ENCODE results near the gene DRAXIN. TPM values are rescaled to one million over a fixed set of nuclear protein-coding genes. Genes with fewer than 3 reads are reported as not detected.

The DRAXIN gene, protein sequence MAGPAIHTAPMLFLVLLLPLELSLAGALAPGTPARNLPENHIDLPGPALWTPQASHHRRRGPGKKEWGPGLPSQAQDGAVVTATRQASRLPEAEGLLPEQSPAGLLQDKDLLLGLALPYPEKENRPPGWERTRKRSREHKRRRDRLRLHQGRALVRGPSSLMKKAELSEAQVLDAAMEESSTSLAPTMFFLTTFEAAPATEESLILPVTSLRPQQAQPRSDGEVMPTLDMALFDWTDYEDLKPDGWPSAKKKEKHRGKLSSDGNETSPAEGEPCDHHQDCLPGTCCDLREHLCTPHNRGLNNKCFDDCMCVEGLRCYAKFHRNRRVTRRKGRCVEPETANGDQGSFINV
- 0.12 and 0.25 TPM in 2 replicates for total RNA-seq (2014; rRNA removed; shearing (Covaris generic))

DNA sequence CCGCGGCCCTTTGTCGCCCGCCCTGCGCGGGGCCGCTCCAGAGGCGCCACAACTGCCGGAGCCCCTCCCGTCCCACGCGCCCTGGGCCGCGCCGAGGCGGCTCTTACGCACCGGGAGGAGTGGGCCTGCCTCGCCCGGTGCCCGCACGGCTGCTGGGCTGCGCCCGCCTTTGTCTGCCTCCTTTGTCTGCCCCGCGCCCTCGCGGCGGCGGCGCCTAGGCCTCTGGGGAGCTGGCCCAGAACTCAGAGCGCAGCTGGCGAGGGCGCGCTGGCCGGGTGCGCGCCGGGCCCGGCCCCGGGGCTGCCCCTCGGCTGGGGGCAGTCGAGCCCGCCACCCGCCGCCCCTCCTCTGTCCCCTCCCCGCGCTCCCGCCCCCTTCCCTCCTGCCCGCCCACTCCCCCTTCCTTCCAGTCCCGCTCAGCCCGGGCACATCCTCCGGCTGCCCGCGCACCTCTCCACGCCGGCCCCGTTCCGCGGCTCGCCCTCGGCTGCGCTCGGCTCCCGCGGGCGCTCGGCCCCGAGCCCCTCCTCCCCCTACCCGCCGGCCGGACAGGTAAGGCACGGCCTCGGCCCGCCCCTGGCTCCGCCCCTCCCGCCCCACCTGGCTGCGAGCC lies at the start of gene DRAXIN:
DRAXIN (plus strand) TSS at position 409 of the 613 bp plus-strand sequence. CDS start 14,549 bp downstream, outside the sequence.
- DNase-seq (ENCODE audit: low read depth) = no peak

GRCh38 chr1:11641776-11642305 lies 49.7 kb upstream of the DRAXIN start:
- DNase-seq (ENCODE audit: low read depth) = no peak

DNA sequence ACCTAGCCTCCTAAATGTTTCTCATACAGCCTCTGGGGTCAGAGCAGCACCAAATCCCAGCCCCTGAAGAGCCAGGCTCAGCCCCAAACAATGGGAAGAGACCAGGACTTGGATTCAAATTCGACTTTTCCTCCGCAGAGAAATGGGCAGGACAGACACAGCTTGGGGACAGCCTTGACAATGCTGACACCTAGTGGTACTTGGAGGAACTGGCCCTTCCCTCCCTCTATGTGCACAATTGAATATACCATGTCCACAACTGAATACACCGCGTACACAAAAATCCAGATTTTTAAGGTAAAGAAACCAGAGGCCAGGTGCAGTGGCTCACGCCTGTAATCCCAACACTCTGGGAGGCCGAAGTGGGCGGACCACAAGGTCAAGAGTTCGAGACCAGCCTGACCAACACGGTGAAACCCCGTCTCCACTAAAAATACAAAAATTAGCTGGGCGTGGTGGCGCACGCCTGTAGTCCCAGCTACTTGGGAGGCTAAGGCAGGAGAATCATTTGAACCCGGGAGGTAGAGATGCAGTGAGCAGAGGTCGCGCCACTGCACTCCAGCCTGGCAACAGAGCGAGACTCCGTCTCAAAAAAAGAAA lies 49.0 kb upstream of the DRAXIN start:
- peak; percentile 53 for DNase-seq (ENCODE audit: low read depth)

DNA sequence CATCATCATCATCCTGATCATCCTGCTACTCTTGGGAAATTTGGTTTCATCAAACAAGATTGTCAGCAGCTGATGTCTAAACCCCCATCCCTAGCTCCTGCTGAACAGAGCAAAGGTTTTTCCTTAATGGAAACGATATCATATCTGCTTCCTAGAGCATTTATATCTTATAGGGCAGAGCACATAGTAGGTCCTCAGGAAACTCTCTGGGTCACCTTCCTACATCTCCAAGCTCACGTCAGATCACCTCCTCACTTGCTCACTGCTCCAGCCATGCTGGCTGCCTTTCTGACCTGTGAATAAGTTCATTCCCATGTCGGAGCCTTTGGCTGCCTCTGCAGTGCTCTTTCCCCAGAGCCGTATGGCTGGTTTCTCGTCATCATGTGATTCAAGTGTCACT lies 47.7 kb upstream of the DRAXIN start:
- DNase-seq (ENCODE audit: low read depth) = no peak

DNA sequence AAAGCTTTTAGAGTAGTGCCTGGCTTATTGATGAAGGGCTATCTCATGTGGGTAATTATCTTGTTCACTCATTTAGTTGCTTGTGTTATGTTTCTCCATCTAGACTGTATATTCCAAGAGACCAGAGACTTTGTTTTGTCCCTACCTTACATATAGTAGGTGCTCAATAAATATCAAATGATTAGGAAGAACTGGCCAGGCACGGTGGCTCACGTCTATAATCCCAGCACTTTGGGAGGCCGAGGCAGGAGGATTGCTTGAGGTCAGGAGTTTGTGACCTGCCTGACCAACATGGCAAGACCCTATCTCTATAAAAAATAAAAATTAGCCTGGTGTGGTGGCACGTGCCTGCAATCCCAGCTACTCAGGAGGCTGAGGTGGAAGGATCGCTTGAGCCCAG lies 46.2 kb upstream of the DRAXIN start:
- no peak for DNase-seq (ENCODE audit: low read depth)

GRCh38 chr1:11645670-11646265 lies 45.7 kb upstream of the DRAXIN start:
- DNase-seq (ENCODE audit: low read depth) = peak; percentile 74

GRCh38 chr1:11646317-11646716 lies 45.2 kb upstream of the DRAXIN start:
- no peak for DNase-seq (ENCODE audit: low read depth)

GRCh38 chr1:11647333-11647732 lies 44.2 kb upstream of the DRAXIN start:
- no peak for DNase-seq (ENCODE audit: low read depth)

GRCh38 chr1:11648039-11648438 lies 43.5 kb upstream of the DRAXIN start:
- DNase-seq (ENCODE audit: low read depth) = no peak

- DNase-seq (ENCODE audit: low read depth) = peak; percentile 20
These were observed 42.8 kb upstream of the DRAXIN start for GRCh38 chr1:11648732-11649158.

DNA sequence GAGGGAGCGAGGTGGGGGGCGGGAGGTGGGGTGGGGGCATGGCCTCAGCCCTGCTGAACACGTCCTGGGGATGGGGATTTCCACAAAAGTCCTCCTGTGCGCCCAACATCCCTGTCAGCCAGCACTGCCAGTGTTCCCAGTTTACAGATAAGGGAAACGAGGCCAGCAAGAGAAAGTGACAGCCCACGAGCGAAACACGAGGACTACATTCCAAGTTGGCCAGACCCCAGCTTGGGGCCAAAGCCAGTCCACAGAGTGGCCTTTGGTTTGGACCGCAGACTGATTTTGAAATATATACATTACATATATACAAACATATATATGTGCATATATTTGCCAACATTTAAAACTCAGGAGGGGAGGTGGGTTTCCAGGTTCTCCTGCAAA lies 42.3 kb upstream of the DRAXIN start:
- DNase-seq (ENCODE audit: low read depth) = no peak

DNA sequence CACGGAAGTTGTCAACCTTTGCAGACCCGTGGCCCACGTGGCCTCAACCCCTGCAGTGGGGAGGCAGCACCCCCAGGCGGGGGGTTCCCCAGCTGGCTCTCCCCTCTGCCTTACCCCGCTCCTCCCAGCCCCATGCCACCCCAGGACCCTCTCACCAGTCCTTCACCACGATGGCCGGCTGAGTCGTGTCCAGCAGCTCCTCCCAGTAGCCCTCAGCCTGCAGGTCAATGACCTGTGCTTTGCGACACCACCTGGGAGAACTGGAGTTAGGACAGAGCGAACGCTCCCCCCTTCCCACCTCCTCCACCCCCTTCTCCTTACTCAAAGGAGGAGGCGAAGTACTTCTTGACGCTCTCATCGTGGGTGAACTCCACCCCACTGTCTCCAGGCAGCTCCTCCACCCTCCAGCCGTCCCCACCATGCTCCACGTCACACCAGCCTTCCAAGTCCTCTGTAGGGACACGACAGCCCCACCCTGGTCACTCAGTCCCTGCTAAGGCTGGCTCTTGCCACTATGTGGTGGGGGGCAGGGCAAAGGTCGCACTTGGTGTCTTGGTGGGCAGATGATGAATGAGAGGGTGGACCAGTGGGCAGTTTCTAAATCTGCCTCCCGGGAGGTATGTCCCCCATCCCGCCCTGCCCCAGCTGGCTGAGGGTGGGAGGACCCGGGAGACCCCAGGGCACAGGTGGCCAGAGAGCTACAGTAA lies 41.7 kb upstream of the DRAXIN start:
- DNase-seq (ENCODE audit: low read depth) = no peak

- DNase-seq (ENCODE audit: low read depth) = peak; percentile 65
These were observed 41.0 kb upstream of the DRAXIN start for GRCh38 chr1:11650331-11650991.

GRCh38 chr1:11651017-11651416 lies 40.5 kb upstream of the DRAXIN start:
- no peak for DNase-seq (ENCODE audit: low read depth)

- no peak for DNase-seq (ENCODE audit: low read depth)
These were observed 39.2 kb upstream of the DRAXIN start for GRCh38 chr1:11652203-11652780.

- DNase-seq (ENCODE audit: low read depth) = peak; percentile 87
These were observed 38.2 kb upstream of the DRAXIN start for GRCh38 chr1:11653101-11653860.

GRCh38 chr1:11653861-11654136 lies 37.7 kb upstream of the DRAXIN start:
- no peak for DNase-seq (ENCODE audit: low read depth)

DNA sequence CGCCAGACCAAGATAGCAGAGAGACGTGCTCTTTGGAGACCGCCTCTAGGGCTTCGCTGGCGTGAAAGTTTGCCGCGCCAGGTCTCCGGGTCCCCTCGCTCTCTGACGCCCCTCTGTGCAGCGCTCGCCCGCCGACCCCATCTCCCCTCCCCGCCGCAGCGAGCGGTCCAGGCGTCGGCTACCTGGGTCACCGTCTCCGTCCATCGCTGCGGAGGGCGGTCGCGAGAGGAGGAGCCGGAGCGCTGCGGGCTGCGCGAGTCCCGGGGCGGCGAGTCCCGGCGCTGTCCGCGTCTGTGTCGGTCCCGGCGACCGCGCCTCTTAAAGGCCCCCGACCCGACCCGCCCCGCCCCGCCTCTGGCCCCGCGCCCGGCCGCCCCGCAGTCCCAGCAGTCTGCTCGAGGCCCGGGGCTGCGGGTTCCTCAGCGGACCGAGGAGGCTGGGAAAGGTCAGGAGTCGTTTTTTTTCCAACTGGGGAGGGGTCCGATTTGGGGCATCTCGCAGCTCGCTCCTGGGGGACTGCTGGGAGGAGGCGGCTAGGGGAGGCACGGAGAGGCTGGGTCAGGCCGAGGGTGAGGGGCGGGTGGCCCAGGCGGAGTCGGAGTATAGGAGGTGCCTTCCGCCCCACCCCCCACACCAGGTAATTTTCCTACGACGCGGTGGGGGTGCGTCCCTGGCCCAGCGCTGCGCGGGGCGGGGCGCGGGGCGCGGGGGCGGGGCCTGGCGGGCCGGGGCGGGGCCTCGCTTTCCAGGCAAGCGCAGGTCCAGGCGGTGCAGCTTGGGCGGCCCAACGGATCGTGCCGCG lies 37.2 kb upstream of the DRAXIN start, which contains the start of the genes FBXO2 and FBXO44:
FBXO2 (minus strand) TSS at position 293 of the 802 bp plus-strand sequence; CDS start at position 204, 89 bp downstream.
FBXO44 (plus strand) TSS at position 741 of the 802 bp plus-strand sequence. CDS start 959 bp downstream, outside the sequence.
- DNase-seq (ENCODE audit: low read depth) = no peak

All from M059J (cell line).